Measurements from ENCODE around the gene NPSR1. TPM values are rescaled to one million over a fixed set of nuclear protein-coding genes. Genes with fewer than 3 reads are reported as not detected.

Gene NPSR1
- total and polyA plus RNA-seq, 4 donors = not detected

GRCh38 chr7:34889951-34890350, 231.9 kb downstream of the NPSR1 start:
- Histone ChIP-seq H3K4me1 (ENCODE audit: control insufficient read depth in 4 of 4, insufficient read depth in 4 of 4, low read length in 3 of 4) (no peaks in the 10 kb centered on the region), H3K4me3 (ENCODE audit: low read depth in 1 of 3, low read length in 3 of 3) (no peak overlapping the region), H3K27ac (ENCODE audit: low read depth in 1 of 2, low read length in 2 of 2) (no peak overlapping the region), H3K9me3 (ENCODE audit: control insufficient read depth in 4 of 4, low read length in 3 of 4) (peaks cover 0 to 3% (median 0%) of the 10 kb centered on the region in 4 donors), H3K27me3 (ENCODE audit: control insufficient read depth in 4 of 4, insufficient read depth in 4 of 4, low read length in 3 of 4) (peaks cover 0 to 7% (median 0%) of the 10 kb centered on the region in 4 donors), H3K36me3 (ENCODE audit: control insufficient read depth in 4 of 4, insufficient read depth in 3 of 4, low read depth in 1 of 4, low read length in 3 of 4) (no peaks in the 10 kb centered on the region), H3K9ac (ENCODE audit: low read depth in 1 of 2, low read length in 2 of 2) (no peak overlapping the region)
- WGBS = 71% methylated on average over 1 of the region's 1 CpG
- no peak for DNase-seq (ENCODE audit: low spot score)
- TF ChIP-seq, protein P1, sequence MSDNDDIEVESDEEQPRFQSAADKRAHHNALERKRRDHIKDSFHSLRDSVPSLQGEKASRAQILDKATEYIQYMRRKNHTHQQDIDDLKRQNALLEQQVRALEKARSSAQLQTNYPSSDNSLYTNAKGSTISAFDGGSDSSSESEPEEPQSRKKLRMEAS (IDR thresholded peaks at IDR 0.05) = no peak
- TF ChIP-seq, protein P2, sequence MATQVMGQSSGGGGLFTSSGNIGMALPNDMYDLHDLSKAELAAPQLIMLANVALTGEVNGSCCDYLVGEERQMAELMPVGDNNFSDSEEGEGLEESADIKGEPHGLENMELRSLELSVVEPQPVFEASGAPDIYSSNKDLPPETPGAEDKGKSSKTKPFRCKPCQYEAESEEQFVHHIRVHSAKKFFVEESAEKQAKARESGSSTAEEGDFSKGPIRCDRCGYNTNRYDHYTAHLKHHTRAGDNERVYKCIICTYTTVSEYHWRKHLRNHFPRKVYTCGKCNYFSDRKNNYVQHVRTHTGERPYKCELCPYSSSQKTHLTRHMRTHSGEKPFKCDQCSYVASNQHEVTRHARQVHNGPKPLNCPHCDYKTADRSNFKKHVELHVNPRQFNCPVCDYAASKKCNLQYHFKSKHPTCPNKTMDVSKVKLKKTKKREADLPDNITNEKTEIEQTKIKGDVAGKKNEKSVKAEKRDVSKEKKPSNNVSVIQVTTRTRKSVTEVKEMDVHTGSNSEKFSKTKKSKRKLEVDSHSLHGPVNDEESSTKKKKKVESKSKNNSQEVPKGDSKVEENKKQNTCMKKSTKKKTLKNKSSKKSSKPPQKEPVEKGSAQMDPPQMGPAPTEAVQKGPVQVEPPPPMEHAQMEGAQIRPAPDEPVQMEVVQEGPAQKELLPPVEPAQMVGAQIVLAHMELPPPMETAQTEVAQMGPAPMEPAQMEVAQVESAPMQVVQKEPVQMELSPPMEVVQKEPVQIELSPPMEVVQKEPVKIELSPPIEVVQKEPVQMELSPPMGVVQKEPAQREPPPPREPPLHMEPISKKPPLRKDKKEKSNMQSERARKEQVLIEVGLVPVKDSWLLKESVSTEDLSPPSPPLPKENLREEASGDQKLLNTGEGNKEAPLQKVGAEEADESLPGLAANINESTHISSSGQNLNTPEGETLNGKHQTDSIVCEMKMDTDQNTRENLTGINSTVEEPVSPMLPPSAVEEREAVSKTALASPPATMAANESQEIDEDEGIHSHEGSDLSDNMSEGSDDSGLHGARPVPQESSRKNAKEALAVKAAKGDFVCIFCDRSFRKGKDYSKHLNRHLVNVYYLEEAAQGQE (IDR thresholded peaks at IDR 0.05) = no peak
- TF ChIP-seq HNF4G (IDR thresholded peaks at IDR 0.05) = no peak

- H3K4me1 ChIP-seq (ENCODE audit: control insufficient read depth in 4 of 4, insufficient read depth in 4 of 4, low read length in 3 of 4) = no peaks in the 10 kb centered on the region
- TF ChIP-seq, protein P1 (IDR thresholded peaks at IDR 0.05) = no peak
- TF ChIP-seq HNF4G (IDR thresholded peaks at IDR 0.05) = no peak
- no peak overlapping the region for H3K4me3 ChIP-seq (ENCODE audit: low read depth in 1 of 3, low read length in 3 of 3)
- DNase-seq (ENCODE audit: low spot score) = no peak
- H3K9me3 ChIP-seq (ENCODE audit: control insufficient read depth in 4 of 4, low read length in 3 of 4) = peaks cover 0 to 6% (median 4%) of the 10 kb centered on the region in 4 donors
- no peak overlapping the region for H3K27ac ChIP-seq (ENCODE audit: low read depth in 1 of 2, low read length in 2 of 2)
- no peaks in the 10 kb centered on the region for H3K36me3 ChIP-seq (ENCODE audit: control insufficient read depth in 4 of 4, insufficient read depth in 3 of 4, low read depth in 1 of 4, low read length in 3 of 4)
- peaks cover 0 to 3% (median 0%) of the 10 kb centered on the region in 4 donors for H3K27me3 ChIP-seq (ENCODE audit: control insufficient read depth in 4 of 4, insufficient read depth in 4 of 4, low read length in 3 of 4)
- no peak overlapping the region for H3K9ac ChIP-seq (ENCODE audit: low read depth in 1 of 2, low read length in 2 of 2)
These were observed 237.2 kb downstream of the NPSR1 start for GRCh38 chr7:34895202-34895601.

Small RNAs within 50 kb of the gene (small RNA-seq; reads per million reads assigned to genes)
- gene RF00322 (not detected), gene RN7SL132P (not detected)
